Measurements from ENCODE around the gene SEC24B. TPM values are rescaled to one million over a fixed set of nuclear protein-coding genes. Genes with fewer than 3 reads are reported as not detected.
"Not testable (repeated sequence)": the region's sequence is repeated elsewhere in the genome, so short reads cannot be mapped to it uniquely, and the experiment has no call there.

SEC24B gene
- total RNA-seq, 1 experiment from 2014 or later = 39.3 TPM

DNA sequence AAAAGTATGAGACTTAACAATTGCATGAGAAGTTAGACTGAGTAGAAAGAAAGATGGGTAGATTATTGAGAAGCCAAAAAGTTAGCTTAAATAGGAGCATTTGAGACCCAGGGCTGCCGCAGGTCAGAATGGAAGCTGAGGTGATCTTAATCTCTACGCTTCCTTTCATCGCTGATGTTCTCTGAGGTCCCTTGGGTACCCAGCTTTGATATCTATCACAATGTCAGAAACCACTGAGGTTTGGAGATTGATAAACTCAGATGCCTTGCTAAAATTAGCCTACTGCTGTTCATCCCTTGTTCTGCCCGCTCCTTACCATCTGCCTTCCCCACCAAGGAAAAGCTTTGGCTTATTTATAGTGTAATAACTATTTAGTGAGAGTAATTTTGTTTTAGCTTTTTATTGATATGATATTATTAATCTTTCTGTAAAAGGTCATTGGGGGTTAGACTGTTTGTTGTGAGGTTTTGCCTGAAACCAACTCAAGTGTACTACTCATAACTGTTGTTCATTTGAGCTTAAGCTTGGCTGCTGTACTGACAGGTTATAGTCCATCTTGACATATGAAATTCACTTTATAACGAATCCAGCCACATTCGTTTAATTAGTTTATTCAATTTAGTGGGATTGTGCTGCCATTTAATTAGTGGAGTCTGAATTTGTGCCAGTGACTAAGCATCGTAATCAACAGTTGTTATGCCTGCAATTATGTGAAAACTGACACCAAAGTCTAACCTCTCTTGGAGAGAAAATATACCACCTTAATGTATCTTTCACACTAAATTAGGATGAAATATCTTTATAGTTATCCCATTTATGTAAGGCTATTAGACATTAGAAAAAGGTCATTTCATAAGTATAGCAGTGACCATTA, 141.6 kb downstream of the SEC24B start:
- Histone ChIP-seq H3K27ac (ENCODE audit: low read depth, low read length, poor library complexity, severe bottlenecking) (peak overlapping the region; percentile 70), H3K4me1 (ENCODE audit: insufficient read depth, low read length, poor library complexity, severe bottlenecking) (peaks cover 27% of the 10 kb centered on the region), H3K4me3 (ENCODE audit: low read depth, low read length, poor library complexity, severe bottlenecking) (no peak overlapping the region), H3K36me3 (ENCODE audit: insufficient read depth, low read length, poor library complexity, severe bottlenecking) (no peaks in the 10 kb centered on the region), H3K27me3 (replicated peaks; ENCODE audit: insufficient read depth, low read depth, low read length, poor library complexity) (no peaks in the 10 kb centered on the region), H3K9me3 (ENCODE audit: low read depth, low read length, poor library complexity, severe bottlenecking) (no peaks in the 10 kb centered on the region)
- no peak for DNase-seq (ENCODE audit: low spot score)
- no TSS peak for BruUV-seq (replicated peaks)
- POLR2A ChIA-PET (ENCODE audit: low non-redundant PET) = no interaction called here
- intact Hi-C loops (cut with micrococcal nuclease; ENCODE audit: unreplicated experiment) = loop anchor here (5.0 kb wide), 2 partner anchors 143 to 227 kb away; partner anchors contain the start of genes CFI and SEC24B
- CTCF ChIA-PET = interaction anchor here (0.8 kb wide), 1 partner anchor 14 kb away, joined by 3 read pairs; no protein-coding TSS in a partner anchor
- TF ChIP-seq EZH2 (IDR thresholded peaks at IDR 0.05; ENCODE audit: borderline replicate concordance, low read depth, low read length, poor library complexity, severe bottlenecking) = no peak
- TF ChIP-seq, protein P1, sequence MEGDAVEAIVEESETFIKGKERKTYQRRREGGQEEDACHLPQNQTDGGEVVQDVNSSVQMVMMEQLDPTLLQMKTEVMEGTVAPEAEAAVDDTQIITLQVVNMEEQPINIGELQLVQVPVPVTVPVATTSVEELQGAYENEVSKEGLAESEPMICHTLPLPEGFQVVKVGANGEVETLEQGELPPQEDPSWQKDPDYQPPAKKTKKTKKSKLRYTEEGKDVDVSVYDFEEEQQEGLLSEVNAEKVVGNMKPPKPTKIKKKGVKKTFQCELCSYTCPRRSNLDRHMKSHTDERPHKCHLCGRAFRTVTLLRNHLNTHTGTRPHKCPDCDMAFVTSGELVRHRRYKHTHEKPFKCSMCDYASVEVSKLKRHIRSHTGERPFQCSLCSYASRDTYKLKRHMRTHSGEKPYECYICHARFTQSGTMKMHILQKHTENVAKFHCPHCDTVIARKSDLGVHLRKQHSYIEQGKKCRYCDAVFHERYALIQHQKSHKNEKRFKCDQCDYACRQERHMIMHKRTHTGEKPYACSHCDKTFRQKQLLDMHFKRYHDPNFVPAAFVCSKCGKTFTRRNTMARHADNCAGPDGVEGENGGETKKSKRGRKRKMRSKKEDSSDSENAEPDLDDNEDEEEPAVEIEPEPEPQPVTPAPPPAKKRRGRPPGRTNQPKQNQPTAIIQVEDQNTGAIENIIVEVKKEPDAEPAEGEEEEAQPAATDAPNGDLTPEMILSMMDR (conservative IDR thresholded peaks at IDR 0.05; ENCODE audit: low read depth, low read length) = no peak

DNA sequence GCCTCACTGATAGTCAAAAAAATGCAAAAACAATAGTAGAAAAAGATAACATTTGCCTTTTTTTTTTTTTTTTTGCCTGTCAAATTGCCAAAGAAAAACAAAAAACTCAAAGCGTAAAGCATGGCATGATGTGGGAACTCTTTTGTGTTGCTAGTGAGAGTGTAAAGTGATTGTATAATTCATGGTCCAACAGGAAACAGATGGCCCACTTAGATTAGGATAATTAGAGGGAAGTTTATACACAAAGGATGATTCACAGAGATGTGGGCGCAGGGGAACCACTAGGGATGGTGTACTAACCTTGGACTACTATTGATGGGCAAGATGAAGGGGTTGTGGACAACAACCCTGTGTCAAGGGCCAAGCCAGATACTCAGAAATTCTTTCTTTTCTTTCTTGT, 142.8 kb downstream of the SEC24B start:
- Histone ChIP-seq H3K4me1 (ENCODE audit: insufficient read depth, low read length, poor library complexity, severe bottlenecking) (peaks cover 27% of the 10 kb centered on the region), H3K4me3 (ENCODE audit: low read depth, low read length, poor library complexity, severe bottlenecking) (no peak overlapping the region), H3K36me3 (ENCODE audit: insufficient read depth, low read length, poor library complexity, severe bottlenecking) (no peaks in the 10 kb centered on the region), H3K27me3 (replicated peaks; ENCODE audit: insufficient read depth, low read depth, low read length, poor library complexity) (no peaks in the 10 kb centered on the region), H3K9me3 (ENCODE audit: low read depth, low read length, poor library complexity, severe bottlenecking) (no peaks in the 10 kb centered on the region), H3K27ac (ENCODE audit: low read depth, low read length, poor library complexity, severe bottlenecking) (peak overlapping the region; percentile 70)
- no TSS peak for BruUV-seq (replicated peaks)
- POLR2A ChIA-PET (ENCODE audit: low non-redundant PET) = no interaction called here
- intact Hi-C loops (cut with micrococcal nuclease; ENCODE audit: unreplicated experiment) = no loop called here
- TF ChIP-seq, protein P1 (conservative IDR thresholded peaks at IDR 0.05; ENCODE audit: low read depth, low read length) = no peak
- TF ChIP-seq EZH2 (IDR thresholded peaks at IDR 0.05; ENCODE audit: borderline replicate concordance, low read depth, low read length, poor library complexity, severe bottlenecking) = no peak
- DNase-seq (ENCODE audit: low spot score) = peak; percentile 96
- CTCF ChIA-PET = no interaction called here

DNA sequence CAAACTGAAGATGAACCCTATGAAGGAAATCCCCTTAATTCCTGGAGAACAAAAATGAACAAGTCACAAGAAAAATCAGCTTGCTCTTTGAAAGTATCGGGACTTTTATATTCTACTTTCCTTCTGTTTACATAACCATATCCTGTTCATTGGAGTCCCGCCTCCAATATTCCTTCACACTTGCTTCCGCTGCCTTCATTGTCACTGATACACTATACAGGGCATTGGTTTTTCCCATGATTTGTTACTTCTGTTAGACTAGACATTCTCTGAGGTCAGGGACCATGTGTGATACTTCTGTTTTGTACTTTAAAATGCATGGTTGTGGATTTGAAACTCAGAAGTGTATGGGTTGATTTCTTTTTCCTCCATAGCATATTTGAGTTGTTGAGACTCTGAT, 145.2 kb downstream of the SEC24B start:
- Histone ChIP-seq H3K9me3 (ENCODE audit: low read depth, low read length, poor library complexity, severe bottlenecking) (no peaks in the 10 kb centered on the region), H3K4me1 (ENCODE audit: insufficient read depth, low read length, poor library complexity, severe bottlenecking) (peaks cover 27% of the 10 kb centered on the region), H3K4me3 (ENCODE audit: low read depth, low read length, poor library complexity, severe bottlenecking) (no peak overlapping the region), H3K27me3 (replicated peaks; ENCODE audit: insufficient read depth, low read depth, low read length, poor library complexity) (no peaks in the 10 kb centered on the region), H3K27ac (ENCODE audit: low read depth, low read length, poor library complexity, severe bottlenecking) (no peak overlapping the region), H3K36me3 (ENCODE audit: insufficient read depth, low read length, poor library complexity, severe bottlenecking) (no peaks in the 10 kb centered on the region)
- no TSS peak for BruUV-seq (replicated peaks)
- POLR2A ChIA-PET (ENCODE audit: low non-redundant PET) = no interaction called here
- CTCF ChIA-PET = no interaction called here
- DNase-seq (ENCODE audit: low spot score) = no peak
- intact Hi-C loops (cut with micrococcal nuclease; ENCODE audit: unreplicated experiment) = no loop called here
- no peak for TF ChIP-seq EZH2 (IDR thresholded peaks at IDR 0.05; ENCODE audit: borderline replicate concordance, low read depth, low read length, poor library complexity, severe bottlenecking)
- TF ChIP-seq, protein P1 (conservative IDR thresholded peaks at IDR 0.05; ENCODE audit: low read depth, low read length) = no peak

DNA sequence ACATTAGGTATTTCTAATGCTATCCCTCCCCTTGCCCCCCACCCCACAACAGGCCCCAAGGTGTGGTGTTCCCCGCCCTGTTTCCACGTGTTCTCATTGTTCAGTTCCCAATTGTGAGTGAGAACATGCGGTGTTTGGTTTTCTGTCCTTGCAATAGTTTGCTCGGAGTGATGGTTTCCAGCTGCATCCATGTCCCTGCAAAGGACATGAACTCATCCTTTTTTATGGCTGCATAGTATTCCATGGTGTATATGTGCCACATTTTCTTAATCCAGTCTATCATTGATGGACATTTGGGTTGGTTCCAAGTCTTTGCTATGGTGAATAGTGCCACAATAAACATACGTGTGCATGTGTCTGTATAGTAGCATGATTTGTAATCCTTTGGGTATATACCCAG, 146.4 kb downstream of the SEC24B start:
- POLR2A ChIA-PET (ENCODE audit: low non-redundant PET); H3K4me3 ChIP-seq (ENCODE audit: low read depth, low read length, poor library complexity, severe bottlenecking); H3K36me3 ChIP-seq (ENCODE audit: insufficient read depth, low read length, poor library complexity, severe bottlenecking); BruUV-seq (replicated peaks); H3K9me3 ChIP-seq (ENCODE audit: low read depth, low read length, poor library complexity, severe bottlenecking); intact Hi-C loops (cut with micrococcal nuclease; ENCODE audit: unreplicated experiment); CTCF ChIA-PET; H3K27ac ChIP-seq (ENCODE audit: low read depth, low read length, poor library complexity, severe bottlenecking); H3K27me3 ChIP-seq (replicated peaks; ENCODE audit: insufficient read depth, low read depth, low read length, poor library complexity); DNase-seq (ENCODE audit: low spot score): not testable (repeated sequence)
- H3K4me1 ChIP-seq (ENCODE audit: insufficient read depth, low read length, poor library complexity, severe bottlenecking) = peaks cover 21% of the 10 kb centered on the region
